Measurements from ENCODE around the gene UNC93A.

DNA sequence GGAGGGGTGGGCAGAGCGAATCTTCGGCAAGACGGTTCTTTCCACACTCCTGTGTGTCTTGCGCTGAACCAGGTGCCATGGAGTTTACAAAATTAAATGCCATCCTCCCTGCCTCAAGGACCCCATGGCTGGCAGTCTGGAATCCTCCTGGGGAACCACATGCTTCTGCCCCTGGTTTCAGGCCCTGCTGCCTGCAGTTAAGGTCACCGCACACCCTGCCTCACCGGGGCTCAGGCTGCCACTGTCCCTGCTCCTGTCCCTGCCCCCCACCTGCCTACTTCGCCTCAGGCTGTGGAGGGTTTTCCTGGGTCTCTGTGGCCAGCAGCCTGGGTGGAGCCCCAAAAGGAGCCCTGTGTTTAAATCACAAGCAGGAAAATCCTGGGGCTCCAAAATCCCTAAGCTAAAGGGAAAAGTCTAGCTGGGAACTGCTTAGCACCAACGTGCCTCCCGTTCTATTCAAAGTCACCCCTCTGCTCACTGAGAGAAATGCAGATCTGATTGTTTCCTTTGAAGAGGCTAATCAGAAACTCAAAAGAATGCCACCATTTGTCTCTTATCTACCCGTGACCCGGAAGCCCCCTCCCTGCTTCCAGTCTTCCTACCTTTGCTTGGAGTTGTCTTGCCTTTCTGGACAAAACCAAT is 23.2 kb downstream of the UNC93A start:
- TF ChIP-seq CTBP1 (IDR thresholded peaks at IDR 0.05; ENCODE audit: borderline replicate concordance): no peak
- TF ChIP-seq FOXK2 (IDR thresholded peaks at IDR 0.05): no peak
- no peak for TF ChIP-seq BHLHE40 (IDR thresholded peaks at IDR 0.05; ENCODE audit: borderline replicate concordance)
- no peak for TF ChIP-seq TARDBP (IDR thresholded peaks at IDR 0.05)

Measured in HEK293T (cell line).